ENCODE measurements around the gene ATP5PD. TPM values are rescaled to one million over a fixed set of nuclear protein-coding genes. Genes with fewer than 3 reads are reported as not detected.

Gene ATP5PD
- total and polyA plus RNA-seq, 2 of the 13 experiments (the other 11 are each of a cell fraction or from before 2014, with no cell fraction given) = 158 to 428 TPM

DNA sequence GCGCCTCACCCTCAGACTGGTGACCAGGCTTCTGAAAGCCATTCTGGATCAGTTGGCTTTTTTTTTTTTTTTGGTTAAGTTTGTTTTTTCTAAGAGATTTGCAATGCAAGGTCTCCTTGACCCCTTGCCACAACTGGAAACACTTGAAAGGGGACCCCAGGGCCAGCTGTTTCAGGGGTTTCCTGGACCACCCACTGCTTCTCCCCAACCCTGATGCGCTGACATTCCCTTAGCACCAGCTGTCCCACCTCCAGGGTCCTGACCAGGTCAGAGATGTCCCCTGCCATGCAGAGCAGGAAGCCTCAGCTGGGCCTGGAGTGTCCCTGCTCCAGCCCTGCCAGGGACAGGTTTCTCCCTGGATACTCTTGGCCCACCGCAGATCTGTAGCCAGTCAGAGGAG, 42.4 kb downstream of the ATP5PD start:
- no TSS peak for BruUV-seq (replicated peaks)
- intact Hi-C loops (cut with micrococcal nuclease; ENCODE audit: unreplicated experiment) = no loop called here
- CTCF ChIA-PET (ENCODE audit: low intra/inter-chr PET ratio, low total read pairs) = interaction anchor here (0.8 kb wide), 1 partner anchor 43 kb away, joined by 3 read pairs; no protein-coding TSS in a partner anchor

More for the DNA sequence above, 42.4 kb downstream of the ATP5PD start:
- Histone ChIP-seq H3K4me1 (ENCODE audit: insufficient read depth, low read length) (no peaks in the 10 kb centered on the region), H4K20me1 (ENCODE audit: insufficient read depth, low read length) (no peaks in the 10 kb centered on the region), H3K27ac (ENCODE audit: extremely low read length, insufficient read depth, low read length) (no peak overlapping the region), H2AFZ (ENCODE audit: low read length) (no peak overlapping the region), H3K27me3 (ENCODE audit: control insufficient read depth in 1 of 2, insufficient read depth in 2 of 2, low read length in 2 of 2) (no peaks in the 10 kb centered on the region; a peak in 1 of 5 replicates), H3K36me3 (replicated peaks in 1 of 2; ENCODE audit: control insufficient read depth in 1 of 2, insufficient read depth in 2 of 2, low read length in 2 of 2) (peaks cover 0 to 2% of the 10 kb centered on the region in 2 experiments; a peak in 2 of 5 replicates), H3K79me2 (ENCODE audit: insufficient read depth, low read length) (no peaks in the 10 kb centered on the region), H3K9ac (ENCODE audit: insufficient read depth, low read depth, low read length) (no peak overlapping the region), H3K4me3 (replicated peaks in 1 of 3; ENCODE audit: insufficient read depth in 1 of 3, low read depth in 2 of 3, low read length in 3 of 3) (no peak overlapping the region), H3K9me3 (ENCODE audit: low read length) (no peaks in the 10 kb centered on the region), H3K4me2 (ENCODE audit: low read depth, low read length) (no peak overlapping the region)
- no peak; the same call in 2 of the 3 replicates for ATAC-seq
- FAIRE-seq = no peak
- POLR2A ChIA-PET = interaction anchor here (0.9 kb wide), 1 partner anchor 21 kb away, joined by 3 read pairs; no protein-coding TSS in a partner anchor
- WGBS (ENCODE audit: low lambda C conversion rate) = 80% methylated on average over 2 of the region's 3 CpGs
- no peak for DNase-seq (ENCODE audit: low spot score)
- in situ Hi-C loops (cut with HindIII; ENCODE audit: extremely low pct_ligation_motif_present, low pct_unique_long_range_greater_than_20kb) = no loop called here
- TF ChIP-seq FOSL1 (CRISPR knock-in tag; IDR thresholded peaks at IDR 0.05; ENCODE audit: borderline replicate concordance) (no peak), PRPF4 (IDR thresholded peaks at IDR 0.05; ENCODE audit: low read depth, low read length, poor library complexity, severe bottlenecking) (no peak), SP4 (CRISPR knock-in tag; IDR thresholded peaks at IDR 0.05) (no peak), PHB2 (IDR thresholded peaks at IDR 0.05; ENCODE audit: partially characterized antibody) (no peak), IRF2 (CRISPR knock-in tag; IDR thresholded peaks at IDR 0.05) (no peak), NFIB (CRISPR knock-in tag; IDR thresholded peaks at IDR 0.05; ENCODE audit: borderline replicate concordance) (no peak), ZNF430 (CRISPR knock-in tag; IDR thresholded peaks at IDR 0.05) (no peak), MTF1 (CRISPR knock-in tag; IDR thresholded peaks at IDR 0.05) (no peak), AHDC1 (CRISPR knock-in tag; IDR thresholded peaks at IDR 0.05; ENCODE audit: borderline replicate concordance) (no peak)
- TF ChIP-seq, protein P1, sequence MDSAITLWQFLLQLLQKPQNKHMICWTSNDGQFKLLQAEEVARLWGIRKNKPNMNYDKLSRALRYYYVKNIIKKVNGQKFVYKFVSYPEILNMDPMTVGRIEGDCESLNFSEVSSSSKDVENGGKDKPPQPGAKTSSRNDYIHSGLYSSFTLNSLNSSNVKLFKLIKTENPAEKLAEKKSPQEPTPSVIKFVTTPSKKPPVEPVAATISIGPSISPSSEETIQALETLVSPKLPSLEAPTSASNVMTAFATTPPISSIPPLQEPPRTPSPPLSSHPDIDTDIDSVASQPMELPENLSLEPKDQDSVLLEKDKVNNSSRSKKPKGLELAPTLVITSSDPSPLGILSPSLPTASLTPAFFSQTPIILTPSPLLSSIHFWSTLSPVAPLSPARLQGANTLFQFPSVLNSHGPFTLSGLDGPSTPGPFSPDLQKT (CRISPR knock-in tag; IDR thresholded peaks at IDR 0.05; ENCODE audit: borderline replicate concordance) = no peak
